A673 (cell line): ENCODE measurements around the gene SYNPO. TPM values are rescaled to one million over a fixed set of nuclear protein-coding genes. Genes with fewer than 3 reads are reported as not detected.

Experiments
- BruUV-seq: library from RNA; stranded (reverse); fragments of 400-500 nt; replicated peaks from 2 replicates; lab custom pipeline; 2021; lab: Mats Ljungman, UMichigan
- CTCF ChIA-PET: fragments of 300-600 bp; sonication (Branson Sonifier 250); formaldehyde crosslinking; loops from one replicate; lab custom pipeline; 2022; ENCODE audit warnings: antibody characterized with exemption; lab: Charles Lee
- POLR2A ChIA-PET: fragments of 300-600 bp; sonication (Branson Sonifier 250); formaldehyde crosslinking; loops from one replicate; lab custom pipeline; 2022; ENCODE audit warnings: antibody characterized with exemption; ENCODE audit not compliant: low non-redundant PET; lab: Charles Lee
- DNase-seq: peaks from one replicate; pipeline ENCODE4 v3.0.0-alpha.2; 2015; ENCODE audit warnings: low spot score
- H3K27ac ChIP-seq: fragments of 200-600 bp; sonication (generic); 2 replicates; pipeline ENCODE4 v1.5.1; 2016; ENCODE audit warnings: mixed run types, low read depth, mild to moderate bottlenecking, mixed read lengths, antibody characterized with exemption, low read length; ENCODE audit not compliant: poor library complexity, severe bottlenecking
- H3K27me3 ChIP-seq: fragments of 200-600 bp; sonication (generic); replicated peaks from 2 replicates; pipeline ENCODE4 v1.6.1; 2017; ENCODE audit warnings: mixed run types, low read depth, mild to moderate bottlenecking, mixed read lengths, antibody characterized with exemption, low read length; ENCODE audit not compliant: insufficient read depth, poor library complexity
- H3K36me3 ChIP-seq: fragments of 200-600 bp; sonication (generic); 2 replicates; pipeline ENCODE4 v1.6.1; 2016; ENCODE audit warnings: mixed run types, mild to moderate bottlenecking, mixed read lengths, antibody characterized with exemption, low read length; ENCODE audit not compliant: insufficient read depth, poor library complexity, severe bottlenecking
- H3K4me1 ChIP-seq: fragments of 200-600 bp; sonication (generic); 2 replicates; pipeline ENCODE4 v1.6.1; 2017; ENCODE audit warnings: mixed run types, mild to moderate bottlenecking, mixed read lengths, antibody characterized with exemption, low read length; ENCODE audit not compliant: insufficient read depth, poor library complexity, severe bottlenecking
- H3K4me3 ChIP-seq: fragments of 200-600 bp; sonication (generic); 2 replicates; pipeline ENCODE4 v1.5.1; 2016; ENCODE audit warnings: low read depth, mixed run types, mild to moderate bottlenecking, mixed read lengths, low read length; ENCODE audit not compliant: poor library complexity, severe bottlenecking
- H3K9me3 ChIP-seq: fragments of 200-600 bp; sonication (generic); 2 replicates; pipeline ENCODE4 v1.6.1; 2016; ENCODE audit warnings: mixed run types, low read depth, mild to moderate bottlenecking, mixed read lengths, antibody characterized with exemption, low read length; ENCODE audit not compliant: poor library complexity, severe bottlenecking
- EZH2 ChIP-seq: fragments of 200-600 bp; sonication (generic); IDR thresholded peaks from 2 replicates; pipeline ENCODE4 v1.6.1; 2017; ENCODE audit warnings: borderline replicate concordance, low read depth, mild to moderate bottlenecking, mixed read lengths, antibody characterized with exemption, low read length; ENCODE audit not compliant: poor library complexity, severe bottlenecking
- intact Hi-C: fragments of 100-400 bp; cut with micrococcal nuclease; formaldehyde crosslinking; loops from one replicate; pipeline ENCODE4 v1.10.0; 2022; ENCODE audit not compliant: unreplicated experiment
- total RNA-seq: library from RNA; stranded (reverse); gene quantifications from 2 replicates; pipeline ENCODE4 v1.2.3, GENCODE V29; 2021
- TF ChIP-seq, protein P1 (sequence below): fragments of 300-800, 200-600 bp; sonication (generic); conservative IDR thresholded peaks from 2 replicates; pipeline ENCODE4 v1.5.1; 2017; ENCODE audit warnings: low read depth, mild to moderate bottlenecking, antibody characterized with exemption, low read length, moderate library complexity, mixed read lengths

SYNPO gene
- total RNA-seq, 1 experiment from 2014 or later, result 7.6 TPM

DNA sequence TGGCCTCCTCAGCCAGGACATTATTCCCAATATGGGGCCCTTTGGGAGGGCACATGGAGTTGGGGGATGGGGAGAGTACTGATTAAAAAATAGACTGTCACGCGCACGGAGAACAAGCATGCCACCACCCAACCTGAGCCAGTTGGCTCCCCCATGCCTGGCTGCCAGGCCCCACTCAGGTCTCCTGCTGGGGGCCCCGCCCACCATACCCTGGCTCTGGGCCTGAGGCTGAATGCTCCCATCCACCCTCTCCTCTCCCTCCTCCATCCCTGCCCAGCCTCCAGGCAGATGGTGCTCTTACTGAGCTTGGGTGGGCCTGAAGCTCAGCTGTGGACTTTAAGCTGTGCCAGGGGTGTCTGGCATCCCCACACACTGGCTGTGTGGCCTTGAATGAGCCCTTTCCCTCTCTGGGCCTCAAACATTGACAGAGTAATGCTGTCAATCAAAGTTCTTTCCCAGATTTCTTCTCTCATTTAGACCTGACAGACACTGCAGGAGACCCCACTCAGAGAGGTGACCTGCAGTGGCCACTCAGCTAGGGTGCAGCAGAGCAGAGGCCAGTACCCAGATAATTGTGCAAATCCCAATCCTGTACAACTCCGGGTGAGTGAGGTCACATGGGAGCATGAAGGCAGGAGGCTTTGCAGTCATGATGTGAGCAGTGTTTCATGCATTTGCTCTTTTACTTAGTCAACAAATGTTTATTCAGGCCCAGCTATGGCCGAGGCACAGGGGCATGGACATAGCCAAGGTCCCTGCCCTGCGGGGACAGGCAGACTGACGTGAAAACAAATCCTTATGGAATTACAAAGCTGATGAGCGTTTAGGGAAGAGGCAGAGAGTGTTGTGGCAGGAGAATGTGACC, 9.8 kb upstream of the SYNPO start:
- Histone ChIP-seq H3K27me3 (no peaks in the 10 kb centered on the region), H3K27ac (no peak overlapping the region), H3K9me3 (no peaks in the 10 kb centered on the region), H3K4me3 (no peak overlapping the region), H3K36me3 (no peaks in the 10 kb centered on the region), H3K4me1 (peaks cover 12% of the 10 kb centered on the region)
- TF ChIP-seq, protein P1, sequence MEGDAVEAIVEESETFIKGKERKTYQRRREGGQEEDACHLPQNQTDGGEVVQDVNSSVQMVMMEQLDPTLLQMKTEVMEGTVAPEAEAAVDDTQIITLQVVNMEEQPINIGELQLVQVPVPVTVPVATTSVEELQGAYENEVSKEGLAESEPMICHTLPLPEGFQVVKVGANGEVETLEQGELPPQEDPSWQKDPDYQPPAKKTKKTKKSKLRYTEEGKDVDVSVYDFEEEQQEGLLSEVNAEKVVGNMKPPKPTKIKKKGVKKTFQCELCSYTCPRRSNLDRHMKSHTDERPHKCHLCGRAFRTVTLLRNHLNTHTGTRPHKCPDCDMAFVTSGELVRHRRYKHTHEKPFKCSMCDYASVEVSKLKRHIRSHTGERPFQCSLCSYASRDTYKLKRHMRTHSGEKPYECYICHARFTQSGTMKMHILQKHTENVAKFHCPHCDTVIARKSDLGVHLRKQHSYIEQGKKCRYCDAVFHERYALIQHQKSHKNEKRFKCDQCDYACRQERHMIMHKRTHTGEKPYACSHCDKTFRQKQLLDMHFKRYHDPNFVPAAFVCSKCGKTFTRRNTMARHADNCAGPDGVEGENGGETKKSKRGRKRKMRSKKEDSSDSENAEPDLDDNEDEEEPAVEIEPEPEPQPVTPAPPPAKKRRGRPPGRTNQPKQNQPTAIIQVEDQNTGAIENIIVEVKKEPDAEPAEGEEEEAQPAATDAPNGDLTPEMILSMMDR, result no peak
- no peak for TF ChIP-seq EZH2
- DNase-seq, result no peak
- CTCF ChIA-PET, result no interaction called here
- POLR2A ChIA-PET, result no interaction called here
- no TSS peak for BruUV-seq
- intact Hi-C loops, result no loop called here

DNA sequence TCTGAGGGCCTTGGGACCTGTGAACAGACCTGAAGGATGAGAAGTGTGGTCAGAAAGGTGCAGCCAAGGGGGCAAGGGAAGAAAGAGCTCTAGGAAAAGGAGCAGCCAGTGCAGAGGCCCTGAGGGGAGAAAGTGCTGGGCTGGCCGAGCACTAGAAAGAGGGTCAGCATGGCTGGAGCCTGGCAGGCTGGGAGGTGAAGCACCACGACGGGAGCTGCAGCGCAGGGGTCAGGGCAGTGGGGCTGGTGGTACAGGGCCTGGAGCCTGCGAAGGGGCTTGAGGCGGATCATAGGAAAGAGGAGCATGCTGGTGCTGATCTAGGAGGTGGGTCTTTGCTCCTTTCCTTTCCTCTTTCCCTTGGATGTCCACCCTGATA, 9.1 kb upstream of the SYNPO start:
- TF ChIP-seq, protein P1, result no peak
- no peak for TF ChIP-seq EZH2
- POLR2A ChIA-PET, result no interaction called here
- Histone ChIP-seq H3K27me3 (no peaks in the 10 kb centered on the region), H3K36me3 (no peaks in the 10 kb centered on the region), H3K27ac (no peak overlapping the region), H3K9me3 (no peaks in the 10 kb centered on the region), H3K4me3 (no peak overlapping the region), H3K4me1 (peaks cover 10% of the 10 kb centered on the region)
- CTCF ChIA-PET, result no interaction called here
- no peak for DNase-seq
- no TSS peak for BruUV-seq
- intact Hi-C loops, result no loop called here

DNA sequence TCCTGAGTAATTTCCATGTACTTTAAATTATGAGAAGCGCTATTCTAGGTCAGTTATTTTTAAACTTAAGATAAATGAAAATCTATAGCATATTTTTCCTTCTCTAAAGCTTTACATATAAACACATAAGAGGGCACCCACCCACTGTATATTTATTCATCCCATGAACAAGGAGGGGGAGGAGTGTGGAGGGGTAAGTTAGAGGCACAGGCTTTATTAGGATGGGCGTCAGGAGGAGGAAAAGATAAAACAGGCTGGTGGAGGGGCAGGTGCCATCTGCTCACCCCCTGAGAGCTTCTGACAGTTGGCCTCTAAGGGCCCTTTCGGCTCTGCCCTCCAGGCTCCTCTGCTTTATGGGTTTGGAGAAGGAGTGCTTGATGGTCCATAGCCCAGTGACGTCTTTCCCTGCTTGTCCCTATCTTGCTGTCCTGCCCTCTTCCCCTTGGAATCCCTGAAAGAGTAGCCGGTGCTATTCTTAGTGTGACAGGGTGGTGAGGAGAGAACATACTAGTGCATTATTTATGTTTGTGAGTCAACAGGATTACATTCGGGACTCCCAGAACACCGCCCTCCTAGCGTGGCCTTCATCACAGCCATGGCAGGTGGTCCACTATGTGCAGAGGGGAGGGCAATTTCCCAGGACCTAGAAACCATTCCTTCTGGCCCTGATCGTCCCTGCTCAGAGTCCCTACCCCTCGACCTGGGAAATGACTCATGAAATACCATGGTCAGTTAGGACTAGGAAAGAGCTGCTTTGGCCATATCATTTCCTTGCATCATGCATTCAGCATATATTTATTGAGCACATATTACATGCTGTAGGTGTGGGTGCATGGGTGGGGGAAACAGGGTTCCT, 7.9 kb upstream of the SYNPO start:
- H3K36me3 ChIP-seq, result no peaks in the 10 kb centered on the region
- ChIA-PET POLR2A (no interaction called here), CTCF (no interaction called here)
- no peak for TF ChIP-seq EZH2
- TF ChIP-seq, protein P1, result no peak
- H3K4me3 ChIP-seq, result no peak overlapping the region
- no TSS peak for BruUV-seq
- intact Hi-C loops, result no loop called here
- peaks cover 13% of the 10 kb centered on the region for H3K4me1 ChIP-seq
- DNase-seq, result no peak
- no peak overlapping the region for H3K27ac ChIP-seq
- no peaks in the 10 kb centered on the region for H3K27me3 ChIP-seq
- H3K9me3 ChIP-seq, result no peaks in the 10 kb centered on the region
